ENCODE data around the gene PDE11A. TPM values are rescaled to one million over a fixed set of nuclear protein-coding genes. Genes with fewer than 3 reads are reported as not detected.
A peak's percentile ranks its signal among the peaks of the same experiment; 100 is the strongest.

The PDE11A gene
- total and polyA plus RNA-seq, 2 of the 13 experiments (the other 11 are each of a cell fraction or from before 2014, with no cell fraction given), result 1.2 to 1.7 TPM

GRCh38 chr2:177692042-177692782, 380.4 kb downstream of the PDE11A start (continued):
- TF ChIP-seq NFE2L1 (CRISPR knock-in tag; IDR thresholded peaks at IDR 0.05; ENCODE audit: borderline replicate concordance) (no peak), ZSCAN20 (CRISPR knock-in tag; IDR thresholded peaks at IDR 0.05; ENCODE audit: borderline replicate concordance) (no peak)

DNA sequence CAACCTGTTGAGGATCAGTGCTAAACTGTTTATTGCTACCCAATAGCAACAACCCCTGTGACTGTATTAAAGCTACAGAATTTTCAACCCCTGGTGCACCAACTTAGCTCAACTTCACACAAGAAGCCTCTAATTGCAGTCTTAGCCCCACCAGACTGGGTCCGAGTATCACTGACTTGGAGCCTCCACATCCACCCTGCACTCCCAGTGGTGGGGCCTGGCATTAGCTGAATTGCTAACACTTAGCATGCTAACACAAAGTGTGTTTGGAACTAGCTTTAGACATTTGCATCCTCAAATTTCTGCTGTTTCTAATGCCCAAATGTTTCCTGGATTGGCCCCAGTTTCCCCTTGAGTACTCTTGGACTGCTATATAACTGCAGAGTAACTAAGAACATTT, 381.4 kb downstream of the PDE11A start:
- 11% methylated on average over 1 of the region's 1 CpG for WGBS (ENCODE audit: low lambda C conversion rate)
- no peak for FAIRE-seq
- POLR2A ChIA-PET, result no interaction called here

More for the DNA sequence above, 381.4 kb downstream of the PDE11A start:
- TF ChIP-seq, protein P1, sequence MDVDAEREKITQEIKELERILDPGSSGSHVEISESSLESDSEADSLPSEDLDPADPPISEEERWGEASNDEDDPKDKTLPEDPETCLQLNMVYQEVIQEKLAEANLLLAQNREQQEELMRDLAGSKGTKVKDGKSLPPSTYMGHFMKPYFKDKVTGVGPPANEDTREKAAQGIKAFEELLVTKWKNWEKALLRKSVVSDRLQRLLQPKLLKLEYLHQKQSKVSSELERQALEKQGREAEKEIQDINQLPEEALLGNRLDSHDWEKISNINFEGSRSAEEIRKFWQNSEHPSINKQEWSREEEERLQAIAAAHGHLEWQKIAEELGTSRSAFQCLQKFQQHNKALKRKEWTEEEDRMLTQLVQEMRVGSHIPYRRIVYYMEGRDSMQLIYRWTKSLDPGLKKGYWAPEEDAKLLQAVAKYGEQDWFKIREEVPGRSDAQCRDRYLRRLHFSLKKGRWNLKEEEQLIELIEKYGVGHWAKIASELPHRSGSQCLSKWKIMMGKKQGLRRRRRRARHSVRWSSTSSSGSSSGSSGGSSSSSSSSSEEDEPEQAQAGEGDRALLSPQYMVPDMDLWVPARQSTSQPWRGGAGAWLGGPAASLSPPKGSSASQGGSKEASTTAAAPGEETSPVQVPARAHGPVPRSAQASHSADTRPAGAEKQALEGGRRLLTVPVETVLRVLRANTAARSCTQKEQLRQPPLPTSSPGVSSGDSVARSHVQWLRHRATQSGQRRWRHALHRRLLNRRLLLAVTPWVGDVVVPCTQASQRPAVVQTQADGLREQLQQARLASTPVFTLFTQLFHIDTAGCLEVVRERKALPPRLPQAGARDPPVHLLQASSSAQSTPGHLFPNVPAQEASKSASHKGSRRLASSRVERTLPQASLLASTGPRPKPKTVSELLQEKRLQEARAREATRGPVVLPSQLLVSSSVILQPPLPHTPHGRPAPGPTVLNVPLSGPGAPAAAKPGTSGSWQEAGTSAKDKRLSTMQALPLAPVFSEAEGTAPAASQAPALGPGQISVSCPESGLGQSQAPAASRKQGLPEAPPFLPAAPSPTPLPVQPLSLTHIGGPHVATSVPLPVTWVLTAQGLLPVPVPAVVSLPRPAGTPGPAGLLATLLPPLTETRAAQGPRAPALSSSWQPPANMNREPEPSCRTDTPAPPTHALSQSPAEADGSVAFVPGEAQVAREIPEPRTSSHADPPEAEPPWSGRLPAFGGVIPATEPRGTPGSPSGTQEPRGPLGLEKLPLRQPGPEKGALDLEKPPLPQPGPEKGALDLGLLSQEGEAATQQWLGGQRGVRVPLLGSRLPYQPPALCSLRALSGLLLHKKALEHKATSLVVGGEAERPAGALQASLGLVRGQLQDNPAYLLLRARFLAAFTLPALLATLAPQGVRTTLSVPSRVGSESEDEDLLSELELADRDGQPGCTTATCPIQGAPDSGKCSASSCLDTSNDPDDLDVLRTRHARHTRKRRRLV (CRISPR knock-in tag; IDR thresholded peaks at IDR 0.05), result no peak
- TF ChIP-seq ERF (CRISPR knock-in tag; IDR thresholded peaks at IDR 0.05) (no peak), ZNF710 (CRISPR knock-in tag; IDR thresholded peaks at IDR 0.05; ENCODE audit: borderline replicate concordance) (no peak), ZNF205 (CRISPR knock-in tag; IDR thresholded peaks at IDR 0.05) (no peak), PLRG1 (conservative IDR thresholded peaks at IDR 0.05) (no peak)
- no peaks in the 10 kb centered on the region for H3K9me3 ChIP-seq (ENCODE audit: low read length)
- no peak overlapping the region for H3K9ac ChIP-seq (ENCODE audit: insufficient read depth, low read depth, low read length)
- BruUV-seq (replicated peaks), result no TSS peak
- peak; percentile 65 for ATAC-seq
- intact Hi-C loops (cut with micrococcal nuclease; ENCODE audit: unreplicated experiment) (no loop called here), in situ Hi-C loops (cut with HindIII; ENCODE audit: extremely low pct_ligation_motif_present, low pct_unique_long_range_greater_than_20kb) (no loop called here)
- CTCF ChIA-PET (ENCODE audit: low intra/inter-chr PET ratio, low total read pairs), result no interaction called here
- H3K4me3 ChIP-seq (replicated peaks in 1 of 3; ENCODE audit: insufficient read depth in 1 of 3, low read depth in 2 of 3, low read length in 3 of 3), result no peak overlapping the region
- H3K27me3 ChIP-seq (ENCODE audit: control insufficient read depth in 1 of 2, insufficient read depth in 2 of 2, low read length in 2 of 2), result no peaks in the 10 kb centered on the region
- H3K4me2 ChIP-seq (ENCODE audit: low read depth, low read length), result no peak overlapping the region
- no peak for DNase-seq (ENCODE audit: low spot score)
- H3K79me2 ChIP-seq (ENCODE audit: insufficient read depth, low read length), result no peaks in the 10 kb centered on the region
- no peaks in the 10 kb centered on the region for H3K36me3 ChIP-seq (replicated peaks in 1 of 2; ENCODE audit: control insufficient read depth in 1 of 2, insufficient read depth in 2 of 2, low read length in 2 of 2)
- peaks cover 33% of the 10 kb centered on the region for H3K4me1 ChIP-seq (ENCODE audit: insufficient read depth, low read length)
- H3K27ac ChIP-seq (ENCODE audit: extremely low read length, insufficient read depth, low read length), result no peak overlapping the region
- H2AFZ ChIP-seq (ENCODE audit: low read length), result no peak overlapping the region
- H4K20me1 ChIP-seq (ENCODE audit: insufficient read depth, low read length), result no peaks in the 10 kb centered on the region
